Measurements from ENCODE around the gene CEND1. TPM values are rescaled to one million over a fixed set of nuclear protein-coding genes. Genes with fewer than 3 reads are reported as not detected.
A peak's percentile ranks its signal among the peaks of the same experiment; 100 is the strongest.

The CEND1 gene
- total and polyA plus RNA-seq, 8 donors: 0.23 TPM; not detected in 7

GRCh38 chr11:799641-800316, 9.9 kb upstream of the CEND1 start:
- WGBS, 5 donors: 91 to 96% (median 94%) methylated on average over 14 to 32 of the region's 32 CpGs
- TF ChIP-seq EP300 (IDR thresholded peaks at IDR 0.05): no peak
- no peak for TF ChIP-seq POLR2AphosphoS5 (IDR thresholded peaks at IDR 0.05)
- TF ChIP-seq POLR2A (IDR thresholded peaks at IDR 0.05): no peak
- no peak for TF ChIP-seq CTCF (IDR thresholded peaks at IDR 0.05)

GRCh38 chr11:798093-798713, 8.3 kb upstream of the CEND1 start, which contains the start of gene SLC25A22:
TSS of gene SLC25A22 (minus strand) at chr11:798281. CDS start at chr11:795006, 3,275 bp downstream.
- intact Hi-C loops (cut with DNase I; ENCODE audit: low total_unique reads): no loop called here
- Histone ChIP-seq H3K36me3 (peaks cover 17 to 59% (median 44%) of the 10 kb centered on the region in 4 donors), H3K27ac (peak within 1 kb of the TSS; percentile 86 to 92 (median 90)), H3K9me3 (no peaks in the 10 kb centered on the region), H3K4me1 (peaks cover 34 to 51% (median 42%) of the 10 kb centered on the region in 4 donors), H3K4me3 (peak within 1 kb of the TSS; percentile 66 to 96 (median 77)), H3K27me3 (no peaks in the 10 kb centered on the region)
- DNase-seq: peak; percentile 85 to 96
- WGBS, 5 donors: 1 to 12% (median 5%) methylated on average over 12 to 68 of the region's 69 CpGs; no CpG with 5 or more reads in 1 of the 5 donors
- peak in 1 of 3 donors; percentile 6 for TF ChIP-seq POLR2AphosphoS5 (IDR thresholded peaks at IDR 0.05)
- TF ChIP-seq EP300 (IDR thresholded peaks at IDR 0.05): no peak
- peak in 5 of 7 experiments; percentile 61 to 96 (median 90) for TF ChIP-seq CTCF (IDR thresholded peaks at IDR 0.05)

More at GRCh38 chr11:799641-800316, 9.9 kb upstream of the CEND1 start:
- DNase-seq: no peak
- peaks cover 34 to 53% (median 49%) of the 10 kb centered on the region in 4 donors for H3K4me1 ChIP-seq
- no peaks in the 10 kb centered on the region for H3K9me3 ChIP-seq
- intact Hi-C loops (cut with DNase I; ENCODE audit: low total_unique reads): no loop called here
- peaks cover 11 to 45% (median 39%) of the 10 kb centered on the region in 4 donors for H3K36me3 ChIP-seq
- H3K27me3 ChIP-seq: no peaks in the 10 kb centered on the region
- H3K27ac ChIP-seq: no peak overlapping the region
- H3K4me3 ChIP-seq: no peak overlapping the region

- intact Hi-C loops (cut with DNase I; ENCODE audit: low total_unique reads): no loop called here
- 0 to 1% (median 1%) methylated on average over 10 to 57 of the region's 57 CpGs for WGBS, 5 donors
- no peaks in the 10 kb centered on the region for H3K9me3 ChIP-seq
- peaks cover 21 to 59% (median 45%) of the 10 kb centered on the region in 4 donors for H3K36me3 ChIP-seq
- no peaks in the 10 kb centered on the region for H3K27me3 ChIP-seq
- peak overlapping the region; percentile 86 to 92 (median 90) for H3K27ac ChIP-seq
- peak overlapping the region; percentile 66 to 96 (median 77) for H3K4me3 ChIP-seq
- DNase-seq: peak; percentile 60 to 94
- H3K4me1 ChIP-seq: peaks cover 34 to 49% (median 39%) of the 10 kb centered on the region in 4 donors
- TF ChIP-seq EP300 (IDR thresholded peaks at IDR 0.05) (no peak), POLR2A (IDR thresholded peaks at IDR 0.05) (no peak), POLR2AphosphoS5 (IDR thresholded peaks at IDR 0.05) (no peak), CTCF (IDR thresholded peaks at IDR 0.05) (no peak)
Observed at GRCh38 chr11:797296-798092, 7.6 kb upstream of the CEND1 start.

Measured in stomach (tissue), 9 donors.